HEK293 (cell line): ENCODE data around the gene FES.

Experiments
- CTCF ChIP-seq: fragments of 450-650 bp; formaldehyde crosslinking; IDR thresholded peaks from 2 replicates; pipeline ENCODE4 v1.5.1; 2016; ENCODE audit warnings: missing biosample characterization, missing genetic modification characterization
- HOXA7 ChIP-seq: sonication (generic); formaldehyde crosslinking; IDR thresholded peaks from 2 replicates; pipeline ENCODE4 v1.8.1; 2022; ENCODE audit warnings: missing genetic modification reagents, borderline replicate concordance
- MYNN ChIP-seq: fragments of 450-650 bp; formaldehyde crosslinking; IDR thresholded peaks from 2 replicates; pipeline ENCODE4 v1.5.1; 2016; ENCODE audit warnings: missing biosample characterization, missing genetic modification characterization, borderline replicate concordance
- PATZ1 ChIP-seq: fragments of 450-650 bp; formaldehyde crosslinking; IDR thresholded peaks from 2 replicates; pipeline ENCODE4 v1.5.1; 2016; ENCODE audit warnings: missing biosample characterization, missing genetic modification characterization
- ZNF341 ChIP-seq: fragments of 450-650 bp; formaldehyde crosslinking; IDR thresholded peaks from 2 replicates; pipeline ENCODE4; 2016; ENCODE audit warnings: low read depth, missing biosample characterization, missing genetic modification characterization
- ZNF521 ChIP-seq: fragments of 450-650 bp; formaldehyde crosslinking; IDR thresholded peaks from 2 replicates; pipeline ENCODE4 v1.5.1; 2017; ENCODE audit warnings: missing biosample characterization, mild to moderate bottlenecking, missing genetic modification characterization
- ZNF658 ChIP-seq: fragments of 450-650 bp; formaldehyde crosslinking; IDR thresholded peaks from 2 replicates; pipeline ENCODE4; 2016; ENCODE audit warnings: missing biosample characterization, missing genetic modification characterization
- ZNF785 ChIP-seq: fragments of 450-650 bp; formaldehyde crosslinking; IDR thresholded peaks from 2 replicates; pipeline ENCODE4 v1.5.1; 2016; ENCODE audit warnings: missing biosample characterization, missing genetic modification characterization
- TF ChIP-seq, protein P1 (sequence below): fragments of 450-650 bp; formaldehyde crosslinking; IDR thresholded peaks from 2 replicates; pipeline ENCODE4 v1.5.1; 2016; ENCODE audit warnings: missing biosample characterization, missing genetic modification characterization, borderline replicate concordance
- TF ChIP-seq, protein P2 (sequence below): fragments of 450-650 bp; formaldehyde crosslinking; IDR thresholded peaks from 2 replicates; pipeline ENCODE4 v1.5.1; 2016; ENCODE audit warnings: missing biosample characterization, missing genetic modification characterization

GRCh38 chr15:90891346-90891949, 7.1 kb downstream of the FES start:
- TF ChIP-seq CTCF (tag by site-specific recombination) (no peak), ZNF785 (tag by site-specific recombination) (no peak), MYNN (tag by site-specific recombination) (no peak), ZNF341 (tag by site-specific recombination) (no peak), PATZ1 (tag by site-specific recombination) (no peak), ZNF521 (tag by site-specific recombination) (no peak), ZNF658 (tag by site-specific recombination) (no peak), HOXA7 (no peak)
- TF ChIP-seq, protein P1, sequence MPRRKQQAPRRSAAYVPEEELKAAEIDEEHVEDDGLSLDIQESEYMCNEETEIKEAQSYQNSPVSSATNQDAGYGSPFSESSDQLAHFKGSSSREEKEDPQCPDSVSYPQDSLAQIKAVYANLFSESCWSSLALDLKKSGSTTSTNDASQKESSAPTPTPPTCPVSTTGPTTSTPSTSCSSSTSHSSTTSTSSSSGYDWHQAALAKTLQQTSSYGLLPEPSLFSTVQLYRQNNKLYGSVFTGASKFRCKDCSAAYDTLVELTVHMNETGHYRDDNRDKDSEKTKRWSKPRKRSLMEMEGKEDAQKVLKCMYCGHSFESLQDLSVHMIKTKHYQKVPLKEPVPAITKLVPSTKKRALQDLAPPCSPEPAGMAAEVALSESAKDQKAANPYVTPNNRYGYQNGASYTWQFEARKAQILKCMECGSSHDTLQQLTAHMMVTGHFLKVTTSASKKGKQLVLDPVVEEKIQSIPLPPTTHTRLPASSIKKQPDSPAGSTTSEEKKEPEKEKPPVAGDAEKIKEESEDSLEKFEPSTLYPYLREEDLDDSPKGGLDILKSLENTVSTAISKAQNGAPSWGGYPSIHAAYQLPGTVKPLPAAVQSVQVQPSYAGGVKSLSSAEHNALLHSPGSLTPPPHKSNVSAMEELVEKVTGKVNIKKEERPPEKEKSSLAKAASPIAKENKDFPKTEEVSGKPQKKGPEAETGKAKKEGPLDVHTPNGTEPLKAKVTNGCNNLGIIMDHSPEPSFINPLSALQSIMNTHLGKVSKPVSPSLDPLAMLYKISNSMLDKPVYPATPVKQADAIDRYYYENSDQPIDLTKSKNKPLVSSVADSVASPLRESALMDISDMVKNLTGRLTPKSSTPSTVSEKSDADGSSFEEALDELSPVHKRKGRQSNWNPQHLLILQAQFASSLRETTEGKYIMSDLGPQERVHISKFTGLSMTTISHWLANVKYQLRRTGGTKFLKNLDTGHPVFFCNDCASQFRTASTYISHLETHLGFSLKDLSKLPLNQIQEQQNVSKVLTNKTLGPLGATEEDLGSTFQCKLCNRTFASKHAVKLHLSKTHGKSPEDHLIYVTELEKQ (tag by site-specific recombination), result no peak
- TF ChIP-seq, protein P2, sequence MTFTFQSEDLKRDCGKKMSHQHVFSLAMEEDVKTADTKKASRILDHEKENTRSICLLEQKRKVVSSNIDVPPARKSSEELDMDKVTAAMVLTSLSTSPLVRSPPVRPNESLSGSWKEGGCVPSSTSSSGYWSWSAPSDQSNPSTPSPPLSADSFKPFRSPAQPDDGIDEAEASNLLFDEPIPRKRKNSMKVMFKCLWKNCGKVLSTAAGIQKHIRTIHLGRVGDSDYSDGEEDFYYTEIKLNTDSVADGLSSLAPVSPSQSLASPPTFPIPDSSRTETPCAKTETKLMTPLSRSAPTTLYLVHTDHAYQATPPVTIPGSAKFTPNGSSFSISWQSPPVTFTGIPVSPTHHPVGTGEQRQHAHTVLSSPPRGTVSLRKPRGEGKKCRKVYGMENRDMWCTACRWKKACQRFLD (tag by site-specific recombination), result no peak
